ENCODE measurements around the gene AKR1D1.
"Not testable (repeated sequence)": the region's sequence is repeated elsewhere in the genome, so short reads cannot be mapped to it uniquely, and the experiment has no call there.

The AKR1D1 gene, protein sequence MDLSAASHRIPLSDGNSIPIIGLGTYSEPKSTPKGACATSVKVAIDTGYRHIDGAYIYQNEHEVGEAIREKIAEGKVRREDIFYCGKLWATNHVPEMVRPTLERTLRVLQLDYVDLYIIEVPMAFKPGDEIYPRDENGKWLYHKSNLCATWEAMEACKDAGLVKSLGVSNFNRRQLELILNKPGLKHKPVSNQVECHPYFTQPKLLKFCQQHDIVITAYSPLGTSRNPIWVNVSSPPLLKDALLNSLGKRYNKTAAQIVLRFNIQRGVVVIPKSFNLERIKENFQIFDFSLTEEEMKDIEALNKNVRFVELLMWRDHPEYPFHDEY

GRCh38 chr7:138076196-138076595, at the start of gene AKR1D1:
Gene AKR1D1 (plus strand): TSS chr7:138076459. CDS start chr7:138076519, 60 bp downstream.
- no peak for DNase-seq (ENCODE audit: low read depth in 3 of 3)

DNA sequence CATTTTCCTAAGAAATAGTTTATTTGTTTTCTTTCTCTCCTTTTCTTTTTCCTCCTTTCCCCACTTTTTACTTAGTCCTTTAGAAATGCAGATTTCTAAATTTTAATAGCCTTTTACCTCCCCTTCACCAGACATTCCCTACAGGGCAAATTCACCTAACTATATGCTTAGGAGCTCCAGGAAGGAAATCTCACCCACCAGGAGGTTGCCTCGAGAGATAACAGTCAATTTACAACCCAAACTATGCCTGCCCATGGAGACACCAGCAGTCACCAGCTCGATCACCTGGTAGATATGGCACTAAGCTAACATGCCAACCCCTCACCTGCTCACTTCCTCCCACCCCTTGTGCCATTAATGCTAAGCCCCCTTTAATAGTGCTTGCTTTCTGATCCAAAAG, 49.2 kb upstream of the AKR1D1 start:
- DNase-seq (ENCODE audit: low read depth in 3 of 3): no peak

DNA sequence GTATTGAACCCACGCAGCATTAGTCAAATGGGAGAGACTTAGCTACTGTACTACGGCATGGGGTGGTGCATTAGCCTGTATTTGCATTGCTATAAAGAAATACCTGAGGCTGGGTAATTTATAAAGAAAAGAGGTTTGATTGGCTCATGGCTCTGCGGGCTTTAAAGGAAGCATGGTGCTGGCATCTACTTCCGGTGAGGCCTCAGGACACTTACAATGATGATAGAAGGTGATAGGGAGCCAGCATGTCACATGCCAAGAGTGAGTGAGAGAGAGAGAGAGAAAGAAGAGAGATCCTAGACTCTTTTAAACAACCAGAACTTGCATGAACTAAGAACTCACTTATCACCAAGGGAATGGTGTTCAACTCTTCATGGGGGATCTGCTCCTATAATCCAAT, 47.1 kb upstream of the AKR1D1 start:
- no peak for DNase-seq (ENCODE audit: low read depth in 3 of 3)

DNA sequence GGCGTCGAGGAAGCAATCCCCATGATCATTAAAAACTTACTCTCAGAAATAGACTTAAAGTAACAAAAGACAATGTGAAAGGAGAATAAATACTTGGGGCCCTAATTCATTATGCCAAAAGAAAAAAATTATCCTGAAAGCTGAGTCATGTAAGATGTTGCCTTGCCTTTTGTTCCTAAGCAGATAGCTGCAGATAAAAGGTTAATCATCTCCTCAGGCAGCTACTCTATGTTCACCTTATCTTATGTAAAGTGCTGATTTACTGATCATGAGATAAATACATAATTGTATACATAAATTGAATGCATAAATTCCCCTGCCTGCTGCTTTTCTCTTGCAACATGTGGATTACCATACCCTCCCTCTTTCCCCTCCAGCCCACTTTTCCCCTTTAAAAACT, 46.3 kb upstream of the AKR1D1 start:
- no peak for DNase-seq (ENCODE audit: low read depth in 3 of 3)

DNA sequence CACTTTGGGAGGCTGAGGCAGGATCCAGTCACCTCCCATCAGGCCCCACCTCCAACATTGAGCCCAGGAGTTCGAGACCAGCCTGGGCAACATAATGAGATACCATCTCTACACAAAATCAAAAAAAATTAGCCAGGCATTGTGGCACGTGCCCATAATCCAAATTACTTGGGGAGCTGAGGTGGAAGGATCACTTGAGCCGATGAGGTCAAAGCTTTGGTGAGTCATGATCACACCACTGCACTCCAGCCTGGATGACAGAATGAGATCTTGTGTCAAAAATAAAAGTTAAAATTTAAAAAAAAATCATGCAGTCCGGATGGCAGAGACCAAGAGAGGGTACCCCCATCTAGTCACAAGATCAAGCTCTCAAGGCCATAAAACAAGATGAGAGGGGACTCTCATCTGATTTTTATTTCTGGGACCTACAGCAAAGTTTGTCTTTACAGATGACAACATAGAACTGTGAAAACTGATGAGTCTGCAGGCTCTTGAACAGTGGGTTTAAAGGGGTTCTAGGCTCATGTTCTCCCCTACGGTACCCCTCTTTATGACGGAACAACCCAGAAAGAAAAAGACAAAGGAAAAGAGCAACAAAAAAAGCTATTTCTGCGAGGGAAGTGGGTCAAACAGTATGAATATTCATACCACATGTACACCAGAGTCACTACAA, 45.4 kb upstream of the AKR1D1 start:
- DNase-seq (ENCODE audit: low read depth in 3 of 3): no peak

DNA sequence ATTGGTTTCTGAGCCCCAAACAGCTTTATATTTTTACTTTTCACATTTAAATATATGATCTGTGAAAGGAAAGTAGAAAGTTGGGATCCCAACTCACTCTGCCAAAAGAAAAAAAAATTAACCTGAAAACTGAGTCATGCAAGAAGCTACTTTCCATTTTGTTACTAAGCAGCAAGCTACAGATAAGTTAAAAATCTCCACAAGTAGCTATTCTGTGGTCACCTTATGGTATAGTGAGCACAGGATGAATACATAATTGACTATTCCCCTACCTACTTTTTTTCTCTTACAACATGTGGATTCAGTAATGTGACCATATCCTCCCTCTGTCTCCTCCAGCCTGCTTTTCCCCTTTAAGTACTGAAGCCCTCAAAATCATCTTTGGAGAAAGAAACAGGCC, 44.1 kb upstream of the AKR1D1 start:
- DNase-seq (ENCODE audit: low read depth in 3 of 3): no peak

DNA sequence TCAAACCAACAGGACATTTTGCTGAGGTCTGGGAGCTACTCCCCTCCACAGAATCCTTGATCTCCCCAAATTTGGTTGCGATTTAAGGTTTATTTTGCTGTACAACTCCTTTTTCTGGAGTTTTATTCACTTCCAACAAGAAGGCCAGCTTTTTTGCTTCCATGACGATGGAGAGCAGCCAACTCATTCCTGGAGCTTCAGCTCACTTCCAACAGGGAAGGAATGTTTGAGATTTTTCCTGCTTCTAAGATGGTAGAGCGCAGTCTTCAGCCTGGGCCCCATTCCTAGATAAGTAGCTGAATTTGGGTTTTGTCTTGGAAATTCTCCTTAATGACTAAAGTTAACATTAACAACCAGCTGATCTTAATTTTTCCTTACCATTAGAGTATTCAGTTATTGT, 43.5 kb upstream of the AKR1D1 start:
- DNase-seq (ENCODE audit: low read depth in 3 of 3): no peak

- no peak for DNase-seq (ENCODE audit: low read depth in 3 of 3)
Observed at GRCh38 chr7:138033241-138033640, 43.0 kb upstream of the AKR1D1 start.

- DNase-seq (ENCODE audit: low read depth in 3 of 3): no peak
Observed at GRCh38 chr7:138036135-138036534, 40.1 kb upstream of the AKR1D1 start.

GRCh38 chr7:138040063-138040462, 36.2 kb upstream of the AKR1D1 start:
- not testable (repeated sequence) for DNase-seq (ENCODE audit: low read depth in 3 of 3)

GRCh38 chr7:138044897-138045296, 31.4 kb upstream of the AKR1D1 start:
- no peak for DNase-seq (ENCODE audit: low read depth in 3 of 3)

GRCh38 chr7:138047907-138048306, 28.4 kb upstream of the AKR1D1 start:
- DNase-seq (ENCODE audit: low read depth in 3 of 3): no peak

DNA sequence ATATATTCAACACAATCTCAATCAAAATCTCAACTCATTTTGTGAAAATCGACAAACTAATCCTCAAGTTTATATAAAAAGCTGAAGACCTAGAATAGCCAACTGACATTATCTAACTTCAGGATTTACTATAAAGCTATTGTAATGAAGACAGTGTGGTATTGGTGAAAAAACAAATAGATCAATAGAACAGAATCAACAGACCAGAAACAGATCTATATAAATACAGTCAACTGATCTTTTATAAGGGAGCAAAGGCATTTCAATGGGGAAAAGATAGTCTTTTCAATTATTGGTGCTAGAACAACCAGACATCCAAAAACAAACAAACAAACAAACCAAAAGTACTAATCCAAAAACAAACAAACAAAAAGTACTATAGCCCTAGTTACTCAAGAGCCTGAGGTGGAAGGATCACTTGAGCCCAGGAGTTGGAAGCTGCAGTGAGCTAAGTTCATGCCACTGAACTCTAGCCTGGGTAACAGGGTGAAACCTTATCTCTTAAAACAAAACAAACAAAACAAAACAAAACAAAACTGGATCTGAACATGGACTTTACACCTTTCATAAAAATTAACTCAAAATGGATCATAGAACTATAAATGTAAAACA, 26.6 kb upstream of the AKR1D1 start:
- DNase-seq (ENCODE audit: low read depth in 3 of 3): no peak

GRCh38 chr7:138051712-138052247, 24.5 kb upstream of the AKR1D1 start:
- not testable (repeated sequence) for DNase-seq (ENCODE audit: low read depth in 3 of 3)

DNA sequence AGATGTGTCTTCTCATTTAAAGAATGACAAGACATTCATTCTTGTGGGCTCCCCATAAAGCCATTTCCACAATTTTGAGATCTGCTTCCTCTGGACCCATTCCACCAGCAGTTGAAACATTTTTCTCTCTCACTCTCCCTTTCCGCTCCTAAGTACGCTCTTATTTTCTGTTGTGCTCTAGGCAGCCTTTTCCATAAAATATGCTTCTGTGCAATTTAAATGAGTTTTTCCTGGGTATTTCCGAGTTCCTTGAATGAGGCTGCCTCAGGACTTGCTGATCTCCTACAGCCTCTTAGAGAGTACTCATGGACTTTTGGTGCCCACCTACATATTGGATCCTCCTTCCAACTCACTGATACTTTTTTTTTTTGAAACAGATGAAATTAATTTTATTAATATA, 23.6 kb upstream of the AKR1D1 start:
- no peak for DNase-seq (ENCODE audit: low read depth in 3 of 3)

DNA sequence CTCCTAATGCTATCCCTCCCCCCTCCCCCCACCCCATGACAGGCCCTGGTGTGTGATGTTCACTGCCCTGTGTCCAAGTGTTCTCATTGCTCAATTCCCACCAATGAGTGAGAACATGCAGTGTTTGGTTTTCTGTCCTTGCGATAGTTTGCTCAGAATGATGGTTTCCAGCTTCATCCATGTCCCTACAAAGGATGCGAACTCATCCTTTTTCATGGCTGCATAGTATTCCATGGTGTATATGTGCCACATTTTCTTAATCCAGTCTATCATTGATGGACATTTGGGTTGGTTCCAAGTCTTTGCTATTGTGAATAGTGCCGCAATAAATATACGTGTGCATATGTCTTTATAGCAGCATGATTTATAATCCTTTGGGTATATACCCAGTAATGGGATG, 20.6 kb upstream of the AKR1D1 start:
- not testable (repeated sequence) for DNase-seq (ENCODE audit: low read depth in 3 of 3)

- no peak for DNase-seq (ENCODE audit: low read depth in 3 of 3)
Observed at GRCh38 chr7:138063400-138063799, 12.9 kb upstream of the AKR1D1 start.

GRCh38 chr7:138064856-138065357, 11.4 kb upstream of the AKR1D1 start:
- no peak for DNase-seq (ENCODE audit: low read depth in 3 of 3)

DNA sequence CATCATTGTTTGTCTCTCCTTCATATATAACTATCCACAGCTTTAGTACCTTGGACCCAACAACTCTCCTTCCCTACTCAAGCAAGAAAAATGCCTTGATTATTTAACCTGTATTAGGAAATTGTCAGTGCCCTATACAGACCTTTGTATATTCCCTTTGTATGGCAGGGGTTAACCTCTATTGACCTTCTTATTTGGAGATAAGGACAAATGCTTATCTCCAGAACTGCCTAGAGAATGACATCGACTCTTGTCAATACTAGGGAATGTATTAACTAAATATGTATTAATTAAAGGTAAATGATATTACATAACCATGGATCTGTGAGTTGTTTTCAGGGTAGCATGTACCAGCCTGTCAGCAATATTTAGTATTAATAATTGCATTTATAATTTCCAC, 10.4 kb upstream of the AKR1D1 start:
- DNase-seq (ENCODE audit: low read depth in 3 of 3): no peak

DNA sequence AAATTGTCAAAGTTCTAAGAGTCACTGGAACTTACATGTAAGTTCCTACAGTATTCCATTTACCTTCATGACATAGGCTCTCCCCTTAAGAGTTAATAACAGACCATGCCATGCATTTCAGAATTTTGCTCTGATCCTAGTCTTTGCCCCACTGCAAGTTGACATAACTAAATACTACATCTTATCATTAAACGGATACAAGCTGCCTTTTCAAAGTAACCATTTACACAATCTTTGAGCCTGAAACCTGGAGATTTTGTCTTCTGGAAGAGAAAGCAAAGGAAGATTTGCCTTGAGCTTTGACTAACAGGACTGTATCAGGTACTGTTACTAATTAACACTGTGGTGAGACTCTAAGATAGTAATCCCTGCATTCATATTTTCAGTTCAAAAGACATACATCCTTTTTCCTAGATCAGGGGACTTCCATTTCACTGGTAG, 9.3 kb upstream of the AKR1D1 start:
- DNase-seq (ENCODE audit: low read depth in 3 of 3): no peak

- DNase-seq (ENCODE audit: low read depth in 3 of 3): no peak
Observed at GRCh38 chr7:138067774-138068173, 8.5 kb upstream of the AKR1D1 start.

DNA sequence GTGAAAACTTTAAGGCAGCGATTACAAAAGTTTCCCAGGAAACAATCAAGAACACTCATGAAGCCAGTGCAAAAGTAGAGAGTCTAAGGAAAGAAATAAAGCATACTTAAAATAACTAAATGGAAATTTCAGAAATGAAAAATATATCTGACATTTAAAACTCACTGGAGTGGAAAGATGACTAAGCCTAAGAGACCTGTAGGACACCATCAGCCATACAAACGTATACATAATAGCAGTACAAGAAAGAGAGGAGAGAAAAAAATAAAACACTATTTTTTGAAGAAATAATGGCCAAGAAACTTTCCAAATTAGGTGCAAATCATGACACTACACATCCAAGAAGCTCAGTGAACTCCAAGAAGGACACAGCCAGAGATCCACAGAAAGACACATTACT, 5.4 kb upstream of the AKR1D1 start:
- no peak for DNase-seq (ENCODE audit: low read depth in 3 of 3)

DNA sequence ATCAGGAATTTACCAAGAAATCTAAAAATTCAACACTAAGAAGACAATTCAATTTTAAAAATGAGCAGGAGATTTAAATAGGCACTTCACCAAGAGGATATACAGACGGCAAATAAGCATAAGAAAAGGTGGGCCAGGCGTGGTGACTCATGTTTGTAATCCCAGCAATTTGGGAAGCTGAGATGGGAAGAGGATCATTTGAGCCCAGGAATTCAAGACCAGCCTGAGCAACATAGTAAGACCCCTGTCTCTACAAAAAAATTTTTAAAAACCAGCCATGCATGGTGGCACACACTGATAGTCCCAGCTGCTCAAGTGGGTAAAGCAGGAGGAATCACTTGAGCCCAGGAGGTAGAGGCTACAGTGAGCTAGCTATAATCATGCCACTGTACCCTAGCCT, 3.5 kb upstream of the AKR1D1 start:
- no peak for DNase-seq (ENCODE audit: low read depth in 3 of 3)
